ENCODE data around the gene GATAD2A.

The GATAD2A gene

GRCh38 chr19:19434483-19435045, 29.1 kb downstream of the GATAD2A start:
- no peak for TF ChIP-seq CTCF (IDR thresholded peaks at IDR 0.05; ENCODE audit: low read depth, low read length)
- no peak overlapping the region for H3K4me3 ChIP-seq (ENCODE audit: low read depth, low read length)

GRCh38 chr19:19436137-19436691, 30.7 kb downstream of the GATAD2A start:
- no peak overlapping the region for H3K4me3 ChIP-seq (ENCODE audit: low read depth, low read length)
- no peak for TF ChIP-seq CTCF (IDR thresholded peaks at IDR 0.05; ENCODE audit: low read depth, low read length)

GRCh38 chr19:19438366-19439175, 33.1 kb downstream of the GATAD2A start:
- H3K4me3 ChIP-seq (ENCODE audit: low read depth, low read length), result no peak overlapping the region
- no peak for TF ChIP-seq CTCF (IDR thresholded peaks at IDR 0.05; ENCODE audit: low read depth, low read length)

GRCh38 chr19:19439176-19439482, 33.7 kb downstream of the GATAD2A start:
- TF ChIP-seq CTCF (IDR thresholded peaks at IDR 0.05; ENCODE audit: low read depth, low read length), result no peak
- no peak overlapping the region for H3K4me3 ChIP-seq (ENCODE audit: low read depth, low read length)

- H3K4me3 ChIP-seq (ENCODE audit: low read depth, low read length), result no peak overlapping the region
- no peak for TF ChIP-seq CTCF (IDR thresholded peaks at IDR 0.05; ENCODE audit: low read depth, low read length)
These were observed 37.8 kb downstream of the GATAD2A start for GRCh38 chr19:19443283-19443682.

- H3K4me3 ChIP-seq (ENCODE audit: low read depth, low read length), result no peak overlapping the region
- no peak for TF ChIP-seq CTCF (IDR thresholded peaks at IDR 0.05; ENCODE audit: low read depth, low read length)
These were observed 38.6 kb downstream of the GATAD2A start for GRCh38 chr19:19443902-19444680.
